Skeletal muscle cell (primary cell): ENCODE measurements around the gene ABCA6.

ENCODE experiments used
- DNase-seq: peaks from one replicate; pipeline ENCODE4 v3.0.0-alpha.2; 2010; ENCODE audit warnings: low read depth
- H3K4me3 ChIP-seq: 2 replicates; pipeline ENCODE4 v1.5.1; 2011; ENCODE audit warnings: low read depth, mild to moderate bottlenecking, control low read depth, low read length, moderate library complexity

ABCA6 gene

GRCh38 chr17:69144331-69145255 lies 2.9 kb upstream of the ABCA6 start:
- no peak overlapping the region for H3K4me3 ChIP-seq
- DNase-seq: no peak

GRCh38 chr17:69143683-69144231 lies 2.1 kb upstream of the ABCA6 start:
- no peak overlapping the region for H3K4me3 ChIP-seq
- no peak for DNase-seq

GRCh38 chr17:69143151-69143550 lies 1.5 kb upstream of the ABCA6 start:
- no peak for DNase-seq
- H3K4me3 ChIP-seq: no peak overlapping the region

GRCh38 chr17:69142175-69142802 lies 594 bp upstream of the ABCA6 start:
- peak; percentile 30 for DNase-seq
- H3K4me3 ChIP-seq: no peak overlapping the region

GRCh38 chr17:69134112-69134511 lies 7.6 kb downstream of the ABCA6 start:
- DNase-seq: no peak
- H3K4me3 ChIP-seq: no peak overlapping the region

- H3K4me3 ChIP-seq: no peak overlapping the region
- DNase-seq: no peak
Observed at GRCh38 chr17:69130627-69131296, 10.9 kb downstream of the ABCA6 start.

- no peak for DNase-seq
- no peak overlapping the region for H3K4me3 ChIP-seq
Observed at GRCh38 chr17:69123626-69124025, 18.1 kb downstream of the ABCA6 start.

GRCh38 chr17:69122065-69122464 lies 19.6 kb downstream of the ABCA6 start:
- DNase-seq: no peak

GRCh38 chr17:69117855-69118784 lies 23.6 kb downstream of the ABCA6 start:
- no peak for DNase-seq
- H3K4me3 ChIP-seq: no peak overlapping the region

More at GRCh38 chr17:69122065-69122464, 19.6 kb downstream of the ABCA6 start:
- no peak overlapping the region for H3K4me3 ChIP-seq

GRCh38 chr17:69111794-69112193 lies 29.9 kb downstream of the ABCA6 start:
- DNase-seq: no peak
- no peak overlapping the region for H3K4me3 ChIP-seq

GRCh38 chr17:69105907-69106730 lies 35.6 kb downstream of the ABCA6 start:
- no peak overlapping the region for H3K4me3 ChIP-seq

GRCh38 chr17:69103557-69104233 lies 38.0 kb downstream of the ABCA6 start:
- no peak overlapping the region for H3K4me3 ChIP-seq
- DNase-seq: no peak

More at GRCh38 chr17:69105907-69106730, 35.6 kb downstream of the ABCA6 start:
- no peak for DNase-seq

GRCh38 chr17:69098625-69099024 lies 43.1 kb downstream of the ABCA6 start:
- no peak for DNase-seq
- H3K4me3 ChIP-seq: no peak overlapping the region

- H3K4me3 ChIP-seq: no peak overlapping the region
- no peak for DNase-seq
Observed at GRCh38 chr17:69096541-69096940, 45.2 kb downstream of the ABCA6 start.

GRCh38 chr17:69093995-69094394 lies 47.7 kb downstream of the ABCA6 start:
- no peak for DNase-seq
- no peak overlapping the region for H3K4me3 ChIP-seq

GRCh38 chr17:69093279-69093789 lies 48.4 kb downstream of the ABCA6 start:
- H3K4me3 ChIP-seq: no peak overlapping the region
- no peak for DNase-seq

- no peak overlapping the region for H3K4me3 ChIP-seq
- DNase-seq: no peak
Observed at GRCh38 chr17:69090365-69090764, 51.3 kb downstream of the ABCA6 start.
